ENCODE data around the gene ANKRD34C.

Gene ANKRD34C

GRCh38 chr15:79296583-79296982 lies 14.1 kb downstream of the ANKRD34C start:
- no peak for DNase-seq (ENCODE audit: extremely low read depth, low read depth)
- TF ChIP-seq, protein P1, sequence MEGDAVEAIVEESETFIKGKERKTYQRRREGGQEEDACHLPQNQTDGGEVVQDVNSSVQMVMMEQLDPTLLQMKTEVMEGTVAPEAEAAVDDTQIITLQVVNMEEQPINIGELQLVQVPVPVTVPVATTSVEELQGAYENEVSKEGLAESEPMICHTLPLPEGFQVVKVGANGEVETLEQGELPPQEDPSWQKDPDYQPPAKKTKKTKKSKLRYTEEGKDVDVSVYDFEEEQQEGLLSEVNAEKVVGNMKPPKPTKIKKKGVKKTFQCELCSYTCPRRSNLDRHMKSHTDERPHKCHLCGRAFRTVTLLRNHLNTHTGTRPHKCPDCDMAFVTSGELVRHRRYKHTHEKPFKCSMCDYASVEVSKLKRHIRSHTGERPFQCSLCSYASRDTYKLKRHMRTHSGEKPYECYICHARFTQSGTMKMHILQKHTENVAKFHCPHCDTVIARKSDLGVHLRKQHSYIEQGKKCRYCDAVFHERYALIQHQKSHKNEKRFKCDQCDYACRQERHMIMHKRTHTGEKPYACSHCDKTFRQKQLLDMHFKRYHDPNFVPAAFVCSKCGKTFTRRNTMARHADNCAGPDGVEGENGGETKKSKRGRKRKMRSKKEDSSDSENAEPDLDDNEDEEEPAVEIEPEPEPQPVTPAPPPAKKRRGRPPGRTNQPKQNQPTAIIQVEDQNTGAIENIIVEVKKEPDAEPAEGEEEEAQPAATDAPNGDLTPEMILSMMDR (IDR thresholded peaks at IDR 0.05; ENCODE audit: low read depth, low read length), result no peak

GRCh38 chr15:79299126-79299840 lies 16.8 kb downstream of the ANKRD34C start:
- DNase-seq (ENCODE audit: extremely low read depth, low read depth), result no peak
- TF ChIP-seq, protein P1 (IDR thresholded peaks at IDR 0.05; ENCODE audit: low read depth, low read length), result no peak

DNA sequence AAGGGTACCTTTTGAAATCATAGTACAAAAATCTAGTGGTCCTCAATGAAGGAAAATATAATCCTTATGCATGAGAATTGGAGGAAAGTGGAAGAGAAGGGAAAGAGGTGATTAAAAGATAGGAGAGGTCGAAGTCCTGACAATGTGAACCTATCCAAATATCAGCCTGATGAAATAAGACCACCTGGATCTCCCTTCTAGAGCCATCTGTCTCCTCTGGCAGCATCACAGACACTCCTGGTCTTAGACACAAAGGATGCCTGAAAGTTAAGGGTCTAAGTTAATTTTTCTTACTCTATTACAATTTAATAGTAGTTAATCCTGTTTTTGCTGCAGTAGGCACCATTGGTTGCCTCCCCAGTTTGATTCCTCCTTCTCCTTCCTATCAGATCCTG lies 17.3 kb downstream of the ANKRD34C start:
- TF ChIP-seq, protein P1 (IDR thresholded peaks at IDR 0.05; ENCODE audit: low read depth, low read length), result no peak
- DNase-seq (ENCODE audit: extremely low read depth, low read depth), result no peak

DNA sequence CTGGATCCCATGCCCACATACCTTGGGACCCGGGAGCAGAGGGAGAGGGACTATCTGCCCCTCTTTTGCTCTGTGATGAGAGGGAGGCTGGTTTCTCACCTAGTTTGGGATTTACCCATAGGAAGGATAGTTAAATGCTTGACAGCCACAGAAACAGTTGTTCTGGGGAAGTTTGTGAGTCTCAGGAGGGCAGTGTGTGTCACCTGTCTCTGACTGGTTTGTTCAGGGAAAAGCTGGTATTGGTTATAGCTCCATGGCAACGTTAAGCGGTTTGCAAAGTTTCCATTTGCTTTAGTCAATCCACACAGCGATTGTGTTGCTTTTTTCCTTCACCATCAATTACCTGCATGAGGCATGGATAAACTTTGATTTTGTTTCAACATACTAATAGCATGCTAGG lies 24.7 kb downstream of the ANKRD34C start:
- DNase-seq (ENCODE audit: extremely low read depth, low read depth), result no peak
- TF ChIP-seq, protein P1 (IDR thresholded peaks at IDR 0.05; ENCODE audit: low read depth, low read length), result no peak

- TF ChIP-seq, protein P1 (IDR thresholded peaks at IDR 0.05; ENCODE audit: low read depth, low read length), result no peak
- DNase-seq (ENCODE audit: extremely low read depth, low read depth), result no peak
These were observed 26.4 kb downstream of the ANKRD34C start for GRCh38 chr15:79308874-79309273.

DNA sequence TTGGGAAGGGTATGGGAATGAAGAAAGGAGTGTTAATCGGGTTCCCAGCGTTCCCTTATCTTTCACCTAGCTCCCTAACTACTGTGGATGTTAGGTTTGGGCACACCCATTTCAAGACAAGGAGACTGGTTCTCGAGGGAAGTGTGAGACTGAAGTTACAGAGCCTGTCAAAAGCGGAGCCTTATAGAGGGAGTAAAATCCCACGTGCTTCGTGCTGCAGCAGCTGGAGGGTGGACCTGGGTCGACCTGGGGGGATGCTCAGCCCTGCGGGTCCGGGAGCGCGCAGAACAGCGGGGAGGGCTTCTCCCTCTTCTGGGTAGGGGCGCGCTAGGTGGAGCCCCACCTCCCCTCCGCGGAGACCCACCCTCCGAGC lies 28.1 kb downstream of the ANKRD34C start:
- DNase-seq (ENCODE audit: extremely low read depth, low read depth), result no peak
- TF ChIP-seq, protein P1 (IDR thresholded peaks at IDR 0.05; ENCODE audit: low read depth, low read length), result no peak

DNA sequence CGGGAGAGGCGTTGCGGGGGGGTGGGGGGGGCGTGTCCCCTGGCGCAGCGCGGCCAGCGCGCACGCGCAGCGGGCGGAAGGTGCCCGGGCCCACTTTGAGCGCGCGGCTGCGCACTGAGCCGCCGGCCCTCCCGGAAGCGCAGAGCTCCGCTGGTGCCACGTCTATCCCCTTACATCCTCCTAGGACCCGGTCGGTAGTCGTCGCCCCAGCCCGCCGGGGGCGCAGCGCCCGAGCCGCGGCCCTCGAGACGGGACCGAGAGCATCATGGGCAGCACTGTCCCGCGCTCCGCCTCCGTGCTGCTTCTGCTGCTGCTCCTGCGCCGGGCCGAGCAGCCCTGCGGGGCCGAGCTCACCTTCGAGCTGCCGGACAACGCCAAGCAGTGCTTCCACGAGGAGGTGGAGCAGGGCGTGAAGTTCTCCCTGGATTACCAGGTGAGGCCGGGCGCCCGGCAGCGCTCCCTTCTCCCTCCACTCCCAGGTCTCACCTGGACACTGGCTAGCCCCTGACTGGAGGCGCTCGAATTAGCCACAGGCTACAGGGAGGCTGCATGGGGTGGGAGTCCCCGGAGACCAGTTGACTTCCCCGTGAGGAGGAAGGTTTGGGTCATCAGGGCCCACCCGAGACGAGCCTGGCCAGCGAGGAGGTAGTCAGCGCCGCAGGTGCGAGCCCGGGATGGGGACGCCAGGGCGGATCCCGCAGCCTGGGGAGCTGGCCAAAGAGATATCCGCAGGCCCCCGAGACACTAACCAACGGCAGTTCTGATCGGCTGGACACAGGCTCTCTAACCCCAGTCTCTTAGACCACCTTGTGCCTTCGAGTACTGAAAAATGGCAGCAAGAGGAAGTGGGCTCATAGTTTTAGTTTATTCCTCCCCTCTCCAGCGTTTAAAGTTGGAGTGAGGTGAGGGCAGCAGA lies 28.7 kb downstream of the ANKRD34C start, which contains the start of gene TMED3:
TSS of gene TMED3 (plus strand) at position 128 of the 916 bp plus-strand sequence. CDS start at position 266, 138 bp downstream.
- DNase-seq (ENCODE audit: extremely low read depth, low read depth), result peak; percentile 54
- TF ChIP-seq, protein P1 (IDR thresholded peaks at IDR 0.05; ENCODE audit: low read depth, low read length), result peak; percentile 11
